Naive thymus-derived CD4-positive, alpha-beta T cell (primary cell): ENCODE data around the gene EDC4. TPM values are rescaled to one million over a fixed set of nuclear protein-coding genes. Genes with fewer than 3 reads are reported as not detected.

Experiments used
- ATAC-seq: fragments of 150-1000 bp; cut with Tn5 transposase; 2 replicates; pipeline ENCODE4 v1.10.0; 2021; ENCODE audit warnings: mild to moderate bottlenecking, moderate library complexity
- CTCF ChIA-PET: fragments of 350-600 bp; sonication (Branson Sonifier 250); formaldehyde crosslinking; loops from one replicate; lab custom pipeline; 2021; ENCODE audit warnings: antibody characterized with exemption; lab: Charles Lee
- POLR2A ChIA-PET: fragments of 350-600 bp; sonication (Branson Sonifier 250); formaldehyde crosslinking; loops from one replicate; lab custom pipeline; 2021; ENCODE audit warnings: antibody characterized with exemption, inconsistent platforms; lab: Charles Lee
- DNase-seq, 9 donors: peaks; one replicate each; pipeline versions ENCODE4 v3.0.0 to v3.0.0-alpha.2; 2020 to 2022; ENCODE audit warnings: mixed read lengths in 1 of 9
- H3K27ac ChIP-seq: one replicate; pipeline ENCODE4 v1.7.0; 2013; ENCODE audit warnings: mild to moderate bottlenecking, low read depth, low read length, moderate library complexity
- H3K27me3 ChIP-seq, 2 donors: one replicate each; pipeline ENCODE4 v1.7.0; 2013; ENCODE audit warnings: low read length in 2 of 2, mild to moderate bottlenecking in 2 of 2, moderate library complexity in 2 of 2; ENCODE audit not compliant: control insufficient read depth in 2 of 2, insufficient read depth in 2 of 2
- H3K36me3 ChIP-seq, 3 experiments: 1 replicate in 2 of 3; 2 replicates in 1 of 3; pipeline ENCODE4 v1.7.0; 2013; ENCODE audit warnings: low read length in 3 of 3, mild to moderate bottlenecking in 3 of 3, moderate library complexity in 1 of 3; ENCODE audit not compliant: insufficient read depth in 3 of 3, control insufficient read depth in 2 of 3
- H3K4me1 ChIP-seq, 2 donors: one replicate each; pipeline ENCODE4 v1.7.0; 2013; ENCODE audit warnings: low read length in 2 of 2, mild to moderate bottlenecking in 2 of 2, moderate library complexity in 1 of 2; ENCODE audit not compliant: control insufficient read depth in 2 of 2, insufficient read depth in 2 of 2
- H3K4me3 ChIP-seq: 2 replicates; pipeline ENCODE4 v1.7.0; 2013; ENCODE audit warnings: mild to moderate bottlenecking, low read length
- H3K9me3 ChIP-seq, 3 experiments: 1 replicate in 2 of 3; 2 replicates in 1 of 3; pipeline ENCODE4 v1.7.0; 2013; ENCODE audit warnings: low read length in 3 of 3; ENCODE audit not compliant: control insufficient read depth in 2 of 3
- H3K27ac Mint-ChIP-seq, 9 donors: one replicate each; pipeline ENCODE4 v1.8.0; 2020 to 2022; ENCODE audit warnings: mixed read lengths in 9 of 9, mild to moderate bottlenecking in 8 of 9, moderate library complexity in 5 of 9, inconsistent platforms in 2 of 9
- H3K27me3 Mint-ChIP-seq, 5 donors: one replicate each; pipeline ENCODE4 v1.8.0; 2021 to 2022; ENCODE audit warnings: mixed read lengths in 5 of 5, mild to moderate bottlenecking in 1 of 5
- H3K36me3 Mint-ChIP-seq, 5 donors: one replicate each; pipeline ENCODE4 v1.8.0; 2020 to 2022; ENCODE audit warnings: mixed read lengths in 5 of 5, mild to moderate bottlenecking in 3 of 5, inconsistent platforms in 1 of 5
- H3K4me1 Mint-ChIP-seq, 7 donors: one replicate each; pipeline ENCODE4 v1.8.0; 2020 to 2022; ENCODE audit warnings: mixed read lengths in 7 of 7, mild to moderate bottlenecking in 3 of 7, inconsistent platforms in 1 of 7
- H3K4me3 Mint-ChIP-seq, 10 donors: one replicate each; pipeline ENCODE4 v1.8.0; 2020 to 2022; ENCODE audit warnings: mild to moderate bottlenecking in 10 of 10, mixed read lengths in 10 of 10, moderate library complexity in 6 of 10, inconsistent platforms in 2 of 10
- H3K9me3 Mint-ChIP-seq, 11 donors: one replicate each; pipeline ENCODE4 v1.8.0; 2020 to 2022; ENCODE audit warnings: mixed read lengths in 11 of 11, mild to moderate bottlenecking in 4 of 11, inconsistent platforms in 1 of 11, moderate library complexity in 1 of 11
- intact Hi-C, 2 donors: fragments of 100-400 bp; cut with micrococcal nuclease; formaldehyde crosslinking; loops; one replicate each; pipeline ENCODE4 v1.15.1; 2023
- polyA plus RNA-seq, 2 donors: library from polyadenylated mRNA; unstranded; fragments of 300-500 nt; fragmentation: Illumina TruSeq; gene quantifications; one replicate each; pipeline ENCODE4 v1.2.3, GENCODE V29; 2021
- total RNA-seq, 6 experiments: library from RNA in 5 of 6; stranded (reverse) in 5 of 6; gene quantifications; 1 replicate in 5 of 6; 2 replicates in 1 of 6; pipeline ENCODE4 v1.2.3 and lab custom pipeline; 2021 to 2026

The EDC4 gene
- total and polyA plus RNA-seq, 7 experiments from 2014 or later = 34.8 to 166 (median 122) TPM

DNA sequence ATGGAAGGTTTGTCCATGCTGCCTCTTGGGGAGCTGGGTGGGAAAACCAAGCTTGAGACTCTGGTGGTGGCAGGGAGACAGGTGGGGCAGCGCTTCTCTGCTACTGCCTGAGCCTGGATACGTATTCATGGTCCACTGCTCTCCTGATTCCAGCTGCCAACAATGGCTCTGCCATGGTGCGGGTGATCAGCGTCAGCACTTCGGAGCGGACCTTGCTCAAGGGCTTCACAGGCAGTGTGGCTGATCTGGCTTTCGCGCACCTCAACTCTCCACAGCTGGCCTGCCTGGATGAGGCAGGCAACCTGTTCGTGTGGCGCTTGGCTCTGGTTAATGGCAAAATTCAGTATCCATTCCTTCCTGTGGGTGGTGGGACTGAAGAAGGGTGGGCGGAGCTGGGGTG lies 4.2 kb downstream of the EDC4 start:
- Mint-ChIP-seq H3K4me1 (peaks cover 25 to 39% (median 35%) of the 10 kb centered on the region in 7 donors), H3K27ac (no peak overlapping the region), H3K4me3 (no peak overlapping the region), H3K36me3 (peaks cover 0 to 52% (median 0%) of the 10 kb centered on the region in 5 donors), H3K27me3 (no peaks in the 10 kb centered on the region), H3K9me3 (no peaks in the 10 kb centered on the region)
- Histone ChIP-seq H3K4me3 (no peak overlapping the region), H3K27me3 (no peaks in the 10 kb centered on the region), H3K9me3 (no peaks in the 10 kb centered on the region), H3K4me1 (peaks cover 19 to 29% of the 10 kb centered on the region in 2 donors), H3K27ac (no peak overlapping the region), H3K36me3 (peaks cover 22 to 73% (median 43%) of the 10 kb centered on the region in 3 experiments)
- intact Hi-C loops = no loop called here
- ATAC-seq (no peak), DNase-seq (no peak)
- POLR2A ChIA-PET = interaction anchor here (0.6 to 1.4 kb wide), 3 partner anchors 14 to 208 kb away, joined by 3 read pairs; partner anchors contain the start of gene NFATC3
- CTCF ChIA-PET = no interaction called here

DNA sequence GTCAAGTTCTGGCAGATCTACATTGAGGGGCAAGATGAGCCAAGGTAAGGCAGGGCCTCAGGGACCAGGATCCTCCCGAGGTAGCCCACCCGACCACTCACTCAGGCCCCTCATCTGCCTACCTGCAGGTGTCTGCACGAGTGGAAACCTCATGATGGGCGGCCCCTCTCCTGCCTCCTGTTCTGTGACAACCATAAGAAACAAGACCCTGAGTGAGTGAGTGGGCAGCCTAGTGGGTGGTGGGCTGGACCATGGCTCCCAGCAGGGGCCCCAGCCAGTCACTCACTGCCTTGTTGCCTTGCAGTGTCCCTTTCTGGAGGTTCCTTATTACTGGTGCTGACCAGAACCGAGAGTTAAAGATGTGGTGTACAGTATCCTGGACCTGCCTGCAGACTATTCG lies 5.4 kb downstream of the EDC4 start:
- Histone ChIP-seq H3K27me3 (no peaks in the 10 kb centered on the region), H3K27ac (no peak overlapping the region), H3K4me1 (peaks cover 15 to 23% of the 10 kb centered on the region in 2 donors), H3K4me3 (no peak overlapping the region), H3K9me3 (no peaks in the 10 kb centered on the region), H3K36me3 (peaks cover 22 to 82% (median 47%) of the 10 kb centered on the region in 3 experiments)
- no peak overlapping the region for H3K4me3 Mint-ChIP-seq
- ATAC-seq (no peak), DNase-seq (no peak)
- H3K27ac Mint-ChIP-seq = no peak overlapping the region
- ChIA-PET POLR2A (interaction anchor here (1.4 kb wide), 2 partner anchors 10 to 207 kb away, joined by 3 to 4 read pairs; partner anchors contain the start of gene NFATC3), CTCF (interaction anchor here (1.3 kb wide), 1 partner anchor 163 kb away, joined by 4 read pairs; no protein-coding TSS in a partner anchor)
- no peaks in the 10 kb centered on the region for H3K27me3 Mint-ChIP-seq
- intact Hi-C loops = no loop called here
- H3K4me1 Mint-ChIP-seq = peaks cover 26 to 32% (median 29%) of the 10 kb centered on the region in 7 donors
- no peaks in the 10 kb centered on the region for H3K9me3 Mint-ChIP-seq
- peaks cover 0 to 55% (median 3%) of the 10 kb centered on the region in 5 donors for H3K36me3 Mint-ChIP-seq

DNA sequence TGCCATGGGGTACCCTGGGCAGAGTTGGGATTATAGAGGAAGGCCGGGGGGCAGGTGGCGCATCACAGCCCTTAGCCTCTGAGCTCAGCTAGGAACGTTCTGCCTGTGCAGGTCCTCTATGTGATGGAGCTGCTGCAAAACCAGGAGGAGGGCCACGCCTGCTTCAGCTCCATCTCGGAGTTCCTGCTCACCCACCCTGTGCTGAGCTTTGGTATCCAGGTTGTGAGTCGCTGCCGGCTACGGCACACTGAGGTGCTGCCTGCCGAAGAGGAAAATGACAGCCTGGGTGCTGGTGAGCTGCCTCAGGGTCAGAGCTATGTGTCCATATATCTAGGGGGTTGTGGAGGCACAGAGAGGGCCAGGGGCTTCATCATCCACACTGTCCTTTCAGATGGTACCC lies 6.0 kb downstream of the EDC4 start:
- Mint-ChIP-seq H3K27me3 (no peaks in the 10 kb centered on the region), H3K4me3 (no peak overlapping the region), H3K27ac (peak overlapping the region in 1 of 9 donors; percentile 29), H3K36me3 (peaks cover 0 to 58% (median 8%) of the 10 kb centered on the region in 5 donors), H3K4me1 (peaks cover 24 to 29% (median 26%) of the 10 kb centered on the region in 7 donors), H3K9me3 (no peaks in the 10 kb centered on the region)
- DNase-seq (no peak), ATAC-seq (no peak)
- no peaks in the 10 kb centered on the region for H3K27me3 ChIP-seq
- peaks cover 11 to 22% of the 10 kb centered on the region in 2 donors for H3K4me1 ChIP-seq
- intact Hi-C loops = no loop called here
- H3K36me3 ChIP-seq = peaks cover 22 to 85% (median 48%) of the 10 kb centered on the region in 3 experiments
- CTCF ChIA-PET = interaction anchor here (1.3 kb wide), 1 partner anchor 162 kb away, joined by 4 read pairs; no protein-coding TSS in a partner anchor
- POLR2A ChIA-PET = interaction anchor here (1.4 kb wide), 2 partner anchors 9 to 206 kb away, joined by 3 to 4 read pairs; partner anchors contain the start of gene NFATC3
- H3K9me3 ChIP-seq = no peaks in the 10 kb centered on the region
- no peak overlapping the region for H3K4me3 ChIP-seq
- no peak overlapping the region for H3K27ac ChIP-seq

DNA sequence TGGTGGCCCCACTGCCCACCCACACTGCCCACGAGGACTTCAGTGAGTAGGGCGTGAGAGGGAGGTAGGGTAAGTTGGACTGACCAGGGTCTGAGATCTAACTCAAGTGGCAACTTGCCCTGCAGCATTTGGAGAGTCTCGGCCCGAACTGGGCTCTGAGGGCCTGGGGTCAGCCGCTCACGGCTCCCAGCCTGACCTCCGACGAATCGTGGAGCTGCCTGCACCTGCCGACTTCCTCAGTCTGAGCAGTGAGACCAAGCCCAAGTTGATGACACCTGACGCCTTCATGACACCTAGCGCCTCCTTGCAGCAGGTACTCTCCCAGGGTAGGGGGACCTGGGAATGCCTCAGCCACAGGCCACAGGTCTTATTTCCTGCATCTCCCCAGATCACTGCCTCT lies 6.6 kb downstream of the EDC4 start:
- ChIA-PET POLR2A (interaction anchor here (1.4 kb wide), 1 partner anchor 9 kb away, joined by 4 read pairs; no protein-coding TSS in a partner anchor), CTCF (interaction anchor here (1.3 kb wide), 1 partner anchor 161 kb away, joined by 4 read pairs; no protein-coding TSS in a partner anchor)
- H3K4me1 Mint-ChIP-seq = peaks cover 18 to 22% (median 21%) of the 10 kb centered on the region in 7 donors
- no peak overlapping the region for H3K27ac Mint-ChIP-seq
- H3K4me3 Mint-ChIP-seq = no peak overlapping the region
- no peaks in the 10 kb centered on the region for H3K27me3 ChIP-seq
- peaks cover 0 to 61% (median 8%) of the 10 kb centered on the region in 5 donors for H3K36me3 Mint-ChIP-seq
- H3K4me1 ChIP-seq = peaks cover 5 to 16% of the 10 kb centered on the region in 2 donors
- H3K9me3 ChIP-seq = no peaks in the 10 kb centered on the region
- H3K36me3 ChIP-seq = peaks cover 22 to 92% (median 53%) of the 10 kb centered on the region in 3 experiments
- H3K9me3 Mint-ChIP-seq = peaks cover 0 to 1% (median 0%) of the 10 kb centered on the region in 11 donors
- H3K27ac ChIP-seq = no peak overlapping the region
- DNase-seq = no peak
- H3K27me3 Mint-ChIP-seq = no peaks in the 10 kb centered on the region
- H3K4me3 ChIP-seq = no peak overlapping the region
- no peak for ATAC-seq
- intact Hi-C loops = no loop called here

DNA sequence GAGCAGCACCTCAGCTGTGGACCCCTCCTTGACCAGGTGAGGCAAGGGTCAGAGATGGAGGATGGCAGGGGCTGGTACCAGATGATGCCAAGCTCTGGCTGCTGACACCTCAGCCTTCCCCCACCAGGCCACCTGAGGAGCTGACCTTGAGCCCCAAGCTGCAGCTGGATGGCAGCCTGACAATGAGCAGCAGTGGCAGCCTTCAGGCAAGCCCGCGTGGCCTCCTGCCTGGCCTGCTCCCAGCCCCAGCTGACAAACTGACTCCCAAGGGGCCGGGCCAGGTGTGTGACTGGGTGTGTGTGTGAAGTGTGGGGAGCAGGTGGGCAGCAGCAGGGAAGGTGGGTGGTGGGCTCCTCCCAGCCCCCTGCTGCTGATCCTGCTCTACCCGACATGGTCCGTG lies 7.1 kb downstream of the EDC4 start:
- H3K36me3 Mint-ChIP-seq = peaks cover 0 to 63% (median 8%) of the 10 kb centered on the region in 5 donors
- intact Hi-C loops = no loop called here
- H3K9me3 Mint-ChIP-seq = peaks cover 0 to 2% (median 0%) of the 10 kb centered on the region in 11 donors

DNA sequence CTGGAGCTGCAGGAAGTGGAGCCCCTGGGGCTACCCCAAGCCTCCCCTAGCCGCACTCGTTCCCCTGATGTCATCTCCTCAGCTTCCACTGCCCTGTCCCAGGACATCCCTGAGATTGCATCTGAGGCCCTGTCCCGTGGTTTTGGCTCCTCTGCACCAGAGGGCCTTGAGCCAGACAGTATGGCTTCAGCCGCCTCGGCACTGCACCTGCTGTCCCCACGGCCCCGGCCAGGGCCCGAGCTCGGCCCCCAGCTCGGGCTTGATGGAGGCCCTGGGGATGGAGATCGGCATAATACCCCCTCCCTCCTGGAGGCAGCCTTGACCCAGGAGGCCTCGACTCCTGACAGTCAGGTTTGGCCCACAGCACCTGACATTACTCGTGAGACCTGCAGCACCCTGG lies 7.7 kb downstream of the EDC4 start:
- Mint-ChIP-seq H3K4me3 (no peak overlapping the region), H3K4me1 (peaks cover 7 to 11% (median 10%) of the 10 kb centered on the region in 7 donors), H3K9me3 (peaks cover 0 to 2% (median 0%) of the 10 kb centered on the region in 11 donors), H3K36me3 (peaks cover 0 to 63% (median 8%) of the 10 kb centered on the region in 5 donors), H3K27ac (peak overlapping the region in 1 of 9 donors; percentile 41), H3K27me3 (no peaks in the 10 kb centered on the region)
- Histone ChIP-seq H3K27me3 (no peaks in the 10 kb centered on the region), H3K9me3 (no peaks in the 10 kb centered on the region), H3K4me3 (no peak overlapping the region), H3K36me3 (peaks cover 22 to 98% (median 57%) of the 10 kb centered on the region in 3 experiments), H3K27ac (no peak overlapping the region), H3K4me1 (peaks cover 0 to 8% of the 10 kb centered on the region in 2 donors)
- POLR2A ChIA-PET = interaction anchor here (0.6 kb wide), 1 partner anchor 36 kb away, joined by 3 read pairs; no protein-coding TSS in a partner anchor
- ATAC-seq = no peak
- no peak for DNase-seq
- CTCF ChIA-PET = interaction anchor here (0.6 to 0.7 kb wide), 2 partner anchors 185 to 798 kb away, joined by 3 to 4 read pairs; no protein-coding TSS in a partner anchor
- intact Hi-C loops = no loop called here

More for the DNA sequence above, 7.1 kb downstream of the EDC4 start:
- DNase-seq = no peak
- ATAC-seq = no peak
- Histone ChIP-seq H3K36me3 (peaks cover 22 to 96% (median 57%) of the 10 kb centered on the region in 3 experiments), H3K27ac (no peak overlapping the region), H3K27me3 (no peaks in the 10 kb centered on the region), H3K4me3 (no peak overlapping the region), H3K4me1 (peaks cover under 1 to 14% of the 10 kb centered on the region in 2 donors), H3K9me3 (no peaks in the 10 kb centered on the region)
- H3K27me3 Mint-ChIP-seq = no peaks in the 10 kb centered on the region
- CTCF ChIA-PET = interaction anchor here (0.6 to 0.7 kb wide), 2 partner anchors 185 to 799 kb away, joined by 3 to 4 read pairs; no protein-coding TSS in a partner anchor
- peak overlapping the region in 1 of 9 donors; percentile 41 for H3K27ac Mint-ChIP-seq
- H3K4me1 Mint-ChIP-seq = peaks cover 13 to 18% (median 16%) of the 10 kb centered on the region in 7 donors
- no peak overlapping the region for H3K4me3 Mint-ChIP-seq
- POLR2A ChIA-PET = no interaction called here
